Left ventricle myocardium inferior (tissue), 1 donor: ENCODE data around the gene SGSM1. TPM values are rescaled to one million over a fixed set of nuclear protein-coding genes. Genes with fewer than 3 reads are reported as not detected.

ENCODE experiments used
- DNase-seq: peaks from one replicate; pipeline ENCODE4 v3.0.0-alpha.2; 2020
- H3K27ac ChIP-seq: fragments of 200-600 bp; replicated peaks from 2 replicates; pipeline ENCODE4 v1.8.0; 2021
- H3K27me3 ChIP-seq: fragments of 200-600 bp; 2 replicates; pipeline ENCODE4 v1.8.0; 2021; ENCODE audit warnings: low read depth
- H3K36me3 ChIP-seq: fragments of 200-600 bp; 2 replicates; pipeline ENCODE4 v1.8.0; 2021
- H3K4me1 ChIP-seq: fragments of 200-600 bp; 2 replicates; pipeline ENCODE4 v1.8.0; 2021
- H3K4me3 ChIP-seq: fragments of 200-600 bp; 2 replicates; pipeline ENCODE4 v1.8.0; 2021; ENCODE audit warnings: mild to moderate bottlenecking, moderate library complexity
- H3K9me3 ChIP-seq: fragments of 200-600 bp; replicated peaks from 2 replicates; pipeline ENCODE4 v1.8.0; 2021
- CTCF ChIP-seq: fragments of 200-600 bp; IDR thresholded peaks from 2 replicates; pipeline ENCODE4 v1.8.0; 2021; ENCODE audit warnings: antibody characterized with exemption, mild to moderate bottlenecking, borderline replicate concordance
- intact Hi-C: fragments of 100-400 bp; cut with micrococcal nuclease; formaldehyde crosslinking; loops from one replicate; pipeline ENCODE4 v1.11.0; 2022
- total RNA-seq: library from RNA; stranded (reverse); fragmentation: NEBNext Ultra II Directional; extraction: Animal tissue kit (Norgen Biotek cat#: 25700); gene quantifications from one replicate; pipeline ENCODE4 v1.2.1, GENCODE V29; 2021
- donor health status: DM: no; HTN: yes; CAD: no; lungs with severe emphysema.

SGSM1 gene
- total RNA-seq, 1 donor from 2014 or later, result 8.8 TPM

DNA sequence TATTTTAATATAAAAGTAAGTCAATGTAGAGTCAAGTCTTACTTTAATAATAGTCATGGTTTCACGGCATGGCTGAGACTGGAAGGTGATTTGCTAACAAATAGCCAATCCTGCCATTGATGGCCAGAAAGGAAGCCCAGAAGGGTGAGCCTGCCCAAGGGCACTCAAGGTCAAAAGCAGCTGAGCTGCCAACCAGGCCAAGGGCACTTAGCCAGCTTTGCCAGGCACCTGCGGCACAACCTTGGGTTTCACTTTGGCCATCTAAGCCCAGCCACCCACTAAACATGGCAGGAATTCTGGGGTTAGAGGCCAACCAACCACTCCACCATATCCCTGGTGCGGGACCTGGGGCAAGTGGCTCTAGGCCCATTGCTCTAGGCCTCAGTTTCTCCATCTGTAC is 136.3 kb downstream of the SGSM1 start:
- no peak for TF ChIP-seq CTCF
- intact Hi-C loops, result no loop called here
- H3K27ac ChIP-seq, result no peak overlapping the region
- no peaks in the 10 kb centered on the region for H3K9me3 ChIP-seq
- no peaks in the 10 kb centered on the region for H3K4me1 ChIP-seq
- DNase-seq, result no peak
- H3K4me3 ChIP-seq, result no peak overlapping the region
- no peaks in the 10 kb centered on the region for H3K36me3 ChIP-seq
- H3K27me3 ChIP-seq, result no peaks in the 10 kb centered on the region

DNA sequence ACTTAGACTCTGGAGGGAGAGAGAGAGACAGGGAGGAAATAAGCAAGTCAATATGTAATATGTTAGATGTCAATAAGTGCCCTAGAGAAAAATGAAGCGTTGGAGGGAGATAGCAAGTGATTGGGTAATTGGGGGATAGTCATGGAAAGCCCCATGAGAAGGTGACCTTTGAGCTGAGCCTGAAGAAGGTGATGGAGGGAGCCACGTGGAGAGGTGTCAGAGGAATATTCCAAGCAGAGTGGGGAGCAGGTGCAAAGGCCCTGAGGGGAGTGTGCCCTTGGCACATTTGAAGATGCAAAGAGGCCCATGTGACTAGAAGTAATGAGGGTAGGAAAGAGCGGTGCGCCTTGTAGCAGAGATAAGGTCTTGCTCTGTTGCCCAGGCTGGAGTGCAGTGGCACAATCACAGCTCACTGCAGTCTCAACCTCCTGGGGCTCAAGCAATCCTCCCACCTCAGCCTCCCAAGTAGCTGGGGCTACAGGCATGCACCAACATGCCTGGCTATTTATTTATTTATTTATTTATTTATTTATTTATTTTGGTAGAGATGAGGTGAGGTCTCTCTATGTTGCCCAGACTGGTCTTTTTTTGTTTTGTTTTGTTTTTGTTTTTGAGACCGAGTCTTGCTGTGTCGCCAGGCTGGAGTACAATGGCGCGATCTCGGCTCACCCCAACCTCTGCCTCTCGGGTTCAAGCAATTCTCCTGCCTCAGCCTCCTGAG is 138.4 kb downstream of the SGSM1 start:
- no peaks in the 10 kb centered on the region for H3K9me3 ChIP-seq
- peaks cover 10% of the 10 kb centered on the region for H3K27me3 ChIP-seq
- no peak for TF ChIP-seq CTCF
- no peak for DNase-seq
- H3K27ac ChIP-seq, result no peak overlapping the region
- intact Hi-C loops, result no loop called here
- no peaks in the 10 kb centered on the region for H3K36me3 ChIP-seq
- no peak overlapping the region for H3K4me3 ChIP-seq
- no peaks in the 10 kb centered on the region for H3K4me1 ChIP-seq

DNA sequence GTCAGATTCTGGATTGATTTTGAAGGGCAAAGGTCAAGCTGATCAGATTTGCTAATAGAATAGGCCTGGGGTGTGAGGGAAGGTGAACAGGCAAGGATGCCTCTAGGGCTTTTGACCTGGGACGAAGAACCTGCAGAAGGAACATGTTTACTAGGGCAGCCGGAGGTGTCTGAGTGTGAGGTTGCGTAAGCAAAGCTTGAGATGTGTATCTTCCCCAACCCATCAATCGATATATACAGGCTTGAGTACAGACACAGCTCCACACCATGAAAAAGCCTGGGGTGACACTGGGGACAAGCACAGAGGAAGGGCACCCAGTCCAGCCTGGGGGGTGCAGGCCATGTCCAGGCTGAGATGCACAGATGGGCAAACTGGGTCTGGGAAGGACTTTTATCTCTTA is 139.4 kb downstream of the SGSM1 start:
- intact Hi-C loops, result no loop called here
- no peak for DNase-seq
- Histone ChIP-seq H3K9me3 (no peaks in the 10 kb centered on the region), H3K4me3 (no peak overlapping the region), H3K27me3 (peaks cover 10% of the 10 kb centered on the region), H3K27ac (no peak overlapping the region), H3K4me1 (peaks cover 5% of the 10 kb centered on the region), H3K36me3 (no peaks in the 10 kb centered on the region)
- TF ChIP-seq CTCF, result no peak

- no peak for TF ChIP-seq CTCF
- Histone ChIP-seq H3K9me3 (no peaks in the 10 kb centered on the region), H3K4me1 (peaks cover 8% of the 10 kb centered on the region), H3K4me3 (no peak overlapping the region), H3K27ac (no peak overlapping the region), H3K36me3 (no peaks in the 10 kb centered on the region), H3K27me3 (peaks cover 10% of the 10 kb centered on the region)
- intact Hi-C loops, result no loop called here
- DNase-seq, result no peak
Observed at GRCh38 chr22:24947383-24947782, 141.4 kb downstream of the SGSM1 start.

- no peaks in the 10 kb centered on the region for H3K9me3 ChIP-seq
- no peak for DNase-seq
- TF ChIP-seq CTCF, result no peak
- H3K4me1 ChIP-seq, result peaks cover 11% of the 10 kb centered on the region
- H3K36me3 ChIP-seq, result no peaks in the 10 kb centered on the region
- H3K27me3 ChIP-seq, result peaks cover 10% of the 10 kb centered on the region
- no peak overlapping the region for H3K4me3 ChIP-seq
- H3K27ac ChIP-seq, result no peak overlapping the region
- intact Hi-C loops, result no loop called here
Observed at GRCh38 chr22:24947881-24948280, 141.9 kb downstream of the SGSM1 start.
